ENCODE data around the gene TLE7.

Gene TLE7

DNA sequence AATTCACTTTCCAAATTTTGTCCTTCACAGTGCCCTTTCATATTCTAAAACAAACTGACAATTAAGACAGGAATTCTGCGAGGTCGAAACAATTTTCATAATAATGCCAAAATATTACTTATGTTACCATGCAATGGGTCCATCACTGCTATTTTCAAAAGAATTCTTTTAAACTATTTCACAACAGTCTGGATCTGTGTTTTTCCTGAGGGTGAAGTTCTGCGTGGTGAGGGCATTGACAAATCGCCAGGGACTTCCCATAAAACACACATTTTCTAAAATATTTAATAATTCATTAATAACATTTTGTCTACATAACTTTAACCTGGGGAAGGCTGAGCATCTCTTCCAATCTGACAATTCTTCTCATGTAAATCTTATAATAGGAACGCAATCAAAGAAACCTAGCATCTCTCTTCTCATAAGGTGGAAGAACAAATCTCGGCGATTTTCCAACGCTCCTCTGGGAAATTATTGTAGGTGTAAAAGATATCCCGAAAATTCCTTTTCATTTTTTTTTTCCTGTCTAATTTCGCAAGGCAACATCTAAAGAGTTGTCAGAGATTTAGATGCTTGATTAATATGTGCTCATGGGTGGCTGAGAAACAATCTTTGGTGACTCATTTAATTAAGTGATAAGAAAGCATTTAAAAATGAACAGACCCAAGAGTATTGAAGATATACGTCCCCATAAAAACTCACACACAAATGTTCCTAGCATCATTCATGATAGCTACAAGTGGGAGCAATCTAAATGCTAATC is 41.9 kb downstream of the TLE7 start:
- DNase-seq (ENCODE audit: low read depth), result no peak
- no peak overlapping the region for H3K4me3 ChIP-seq (ENCODE audit: low read length)
- TF ChIP-seq, protein P1, sequence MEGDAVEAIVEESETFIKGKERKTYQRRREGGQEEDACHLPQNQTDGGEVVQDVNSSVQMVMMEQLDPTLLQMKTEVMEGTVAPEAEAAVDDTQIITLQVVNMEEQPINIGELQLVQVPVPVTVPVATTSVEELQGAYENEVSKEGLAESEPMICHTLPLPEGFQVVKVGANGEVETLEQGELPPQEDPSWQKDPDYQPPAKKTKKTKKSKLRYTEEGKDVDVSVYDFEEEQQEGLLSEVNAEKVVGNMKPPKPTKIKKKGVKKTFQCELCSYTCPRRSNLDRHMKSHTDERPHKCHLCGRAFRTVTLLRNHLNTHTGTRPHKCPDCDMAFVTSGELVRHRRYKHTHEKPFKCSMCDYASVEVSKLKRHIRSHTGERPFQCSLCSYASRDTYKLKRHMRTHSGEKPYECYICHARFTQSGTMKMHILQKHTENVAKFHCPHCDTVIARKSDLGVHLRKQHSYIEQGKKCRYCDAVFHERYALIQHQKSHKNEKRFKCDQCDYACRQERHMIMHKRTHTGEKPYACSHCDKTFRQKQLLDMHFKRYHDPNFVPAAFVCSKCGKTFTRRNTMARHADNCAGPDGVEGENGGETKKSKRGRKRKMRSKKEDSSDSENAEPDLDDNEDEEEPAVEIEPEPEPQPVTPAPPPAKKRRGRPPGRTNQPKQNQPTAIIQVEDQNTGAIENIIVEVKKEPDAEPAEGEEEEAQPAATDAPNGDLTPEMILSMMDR (conservative IDR thresholded peaks at IDR 0.05; ENCODE audit: low read length), result no peak

DNA sequence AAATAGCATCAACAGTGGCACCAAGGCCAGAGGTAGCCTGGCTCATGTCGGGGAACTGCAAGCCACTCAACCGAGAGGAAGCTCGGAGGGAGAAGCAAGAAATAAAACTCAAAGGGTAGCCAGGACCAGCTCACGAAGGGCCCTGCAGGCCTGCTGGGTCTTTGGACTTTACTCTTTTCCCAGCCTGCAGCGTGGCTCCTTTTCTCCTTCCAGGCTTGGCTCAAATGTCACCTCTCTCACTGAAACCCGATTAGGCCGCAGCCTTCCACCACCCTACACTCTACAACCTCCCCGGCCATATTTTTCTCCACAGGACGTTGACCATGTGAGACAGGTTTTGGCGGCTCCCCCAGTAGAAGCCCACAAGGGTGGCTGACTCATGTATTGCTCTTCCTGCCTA is 45.3 kb downstream of the TLE7 start:
- TF ChIP-seq, protein P1 (conservative IDR thresholded peaks at IDR 0.05; ENCODE audit: low read length), result no peak
- no peak for DNase-seq (ENCODE audit: low read depth)
- no peak overlapping the region for H3K4me3 ChIP-seq (ENCODE audit: low read length)

DNA sequence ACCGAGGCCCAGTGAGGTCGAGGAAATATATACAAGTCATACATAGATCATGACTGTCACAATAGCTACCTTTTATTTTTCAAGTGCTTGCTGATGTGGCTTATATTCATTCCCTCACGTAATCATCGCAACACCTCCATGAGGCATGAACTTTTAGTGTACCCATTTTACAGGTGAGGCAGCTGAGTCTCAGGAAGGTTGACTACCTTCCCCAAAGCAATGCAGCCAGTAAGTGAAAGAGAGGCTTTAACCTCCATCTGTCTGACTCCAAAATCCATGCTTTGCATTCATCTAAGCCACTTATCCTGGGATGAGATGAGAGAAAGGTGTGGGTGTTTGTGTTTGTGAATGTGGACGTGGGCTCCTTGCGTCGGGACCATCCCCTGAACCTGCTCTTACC is 52.5 kb downstream of the TLE7 start:
- TF ChIP-seq, protein P1 (conservative IDR thresholded peaks at IDR 0.05; ENCODE audit: low read length), result no peak
- no peak overlapping the region for H3K4me3 ChIP-seq (ENCODE audit: low read length)
- DNase-seq (ENCODE audit: low read depth), result no peak

DNA sequence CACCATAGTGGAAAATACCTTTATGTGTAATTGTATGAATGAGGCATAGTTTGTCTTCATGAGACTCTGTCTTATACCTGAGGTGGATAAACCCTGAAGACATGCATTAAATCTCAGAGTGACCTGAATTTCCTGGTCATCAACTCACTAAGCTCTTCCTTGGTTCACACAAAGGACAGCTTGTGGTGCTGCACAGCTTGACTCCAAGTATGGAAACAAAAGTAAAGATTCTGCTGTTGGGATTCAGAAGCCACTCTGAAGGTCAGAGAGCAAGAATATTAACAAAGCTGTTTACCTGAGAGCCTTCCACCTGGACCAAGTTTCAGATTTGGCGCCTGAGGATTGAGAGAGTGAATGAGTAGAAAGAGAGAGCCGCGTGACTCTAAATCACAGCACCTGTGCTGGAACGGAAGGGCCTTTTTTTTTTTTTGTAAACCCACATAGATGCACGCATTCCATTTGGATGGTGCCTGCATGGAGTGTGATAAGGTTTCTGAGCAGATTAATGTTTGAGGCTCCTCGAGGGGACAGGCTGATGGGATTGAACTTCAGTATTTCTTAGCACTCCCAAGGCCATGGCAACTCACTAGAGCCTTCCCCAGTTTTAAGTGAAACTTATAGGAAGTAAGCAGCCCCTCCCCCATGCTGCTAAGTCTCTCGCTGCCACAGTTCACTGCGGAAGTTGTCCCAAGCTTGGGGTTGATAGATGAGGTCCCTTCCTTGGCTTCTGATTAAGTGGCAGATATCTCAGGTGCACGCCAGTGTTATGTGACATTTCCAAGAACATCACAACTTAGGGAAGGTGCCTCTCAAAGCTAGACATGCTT is 54.6 kb downstream of the TLE7 start:
- TF ChIP-seq, protein P1 (conservative IDR thresholded peaks at IDR 0.05; ENCODE audit: low read length), result no peak
- no peak overlapping the region for H3K4me3 ChIP-seq (ENCODE audit: low read length)
- no peak for DNase-seq (ENCODE audit: low read depth)

DNA sequence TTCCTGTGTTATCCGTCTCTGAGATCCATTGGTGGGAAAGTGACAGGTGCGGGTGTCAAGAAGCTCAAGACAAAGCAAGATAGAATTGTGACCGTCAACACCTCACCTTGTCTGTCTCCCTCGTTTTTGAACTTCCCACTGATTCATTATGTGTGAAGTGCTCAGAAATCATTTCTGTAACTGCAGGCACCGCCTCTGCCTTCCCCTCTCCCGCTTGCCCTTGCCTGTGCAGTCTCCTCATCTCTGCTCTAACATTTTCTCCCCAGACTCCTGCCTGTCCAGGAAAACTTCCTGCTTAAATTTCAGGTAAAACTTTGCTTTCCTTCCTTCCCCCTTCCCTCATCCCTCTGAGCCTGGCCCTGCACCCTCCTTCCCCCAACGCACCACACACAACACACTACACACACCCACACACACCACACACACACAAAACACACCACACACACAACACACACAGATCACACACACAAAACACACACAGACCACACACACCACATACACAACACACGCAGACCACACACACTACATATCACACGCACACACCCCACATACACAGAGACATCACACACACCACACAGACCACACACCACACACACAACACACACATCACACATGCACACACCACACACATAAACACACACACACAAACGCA is 57.7 kb downstream of the TLE7 start:
- H3K4me3 ChIP-seq (ENCODE audit: low read length), result no peak overlapping the region
- TF ChIP-seq, protein P1 (conservative IDR thresholded peaks at IDR 0.05; ENCODE audit: low read length), result no peak
- DNase-seq (ENCODE audit: low read depth), result no peak

DNA sequence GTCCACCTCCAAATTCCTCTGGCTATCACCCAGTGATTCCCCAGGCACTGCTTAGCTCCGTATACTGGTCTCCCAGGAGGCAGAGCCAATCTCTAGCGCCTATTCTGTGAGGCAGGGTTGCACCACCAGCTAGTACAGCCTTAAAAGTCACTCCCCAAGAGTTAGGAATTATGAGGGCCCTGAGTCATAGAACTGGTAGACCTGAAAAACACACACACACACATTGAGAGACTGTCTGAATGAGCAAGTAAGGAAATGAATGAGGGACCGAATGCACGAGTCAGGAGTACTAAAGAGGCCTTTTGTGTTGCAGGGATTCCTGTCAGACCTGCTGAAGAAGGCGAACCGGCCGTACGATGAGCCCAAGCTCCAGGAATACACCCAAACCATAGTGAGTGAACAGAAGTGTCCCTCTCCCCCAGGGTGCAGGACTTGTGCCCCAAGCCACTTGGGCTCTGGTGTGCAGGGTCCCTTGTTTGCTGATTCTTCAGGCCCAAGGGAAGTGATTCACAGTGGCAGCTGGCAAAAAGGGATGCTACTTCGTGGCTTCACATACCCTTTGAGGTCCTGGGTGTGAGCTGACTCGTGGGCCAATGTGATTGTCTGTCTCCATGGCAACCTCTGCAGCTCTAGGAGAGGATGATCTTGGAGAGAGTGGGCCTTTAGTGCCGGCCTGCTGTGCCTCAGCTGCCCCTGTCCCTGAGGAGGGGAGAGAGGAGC is 58.6 kb downstream of the TLE7 start:
- no peak overlapping the region for H3K4me3 ChIP-seq (ENCODE audit: low read length)
- TF ChIP-seq, protein P1 (conservative IDR thresholded peaks at IDR 0.05; ENCODE audit: low read length), result no peak
- DNase-seq (ENCODE audit: low read depth), result peak; percentile 35

Measured in AG10803 (cell line).